ENCODE measurements around the gene APPL1. TPM values are rescaled to one million over a fixed set of nuclear protein-coding genes. Genes with fewer than 3 reads are reported as not detected.

APPL1 gene
- total and polyA plus RNA-seq, 2 of the 13 experiments (the other 11 are each of a cell fraction or from before 2014, with no cell fraction given), result 14.3 to 29.0 TPM

- no peak for TF ChIP-seq ZNF280D (CRISPR knock-in tag; IDR thresholded peaks at IDR 0.05)
- peak; percentile 87 for TF ChIP-seq POLR2AphosphoS5 (IDR thresholded peaks at IDR 0.05; ENCODE audit: low read depth, low read length)
- TF ChIP-seq KDM3A (CRISPR knock-in tag; IDR thresholded peaks at IDR 0.05; ENCODE audit: low read depth), result 0 out of 2 replicates have a peak, but pooled peaks have one; percentile 41
- TF ChIP-seq BRF2 (CRISPR knock-in tag; IDR thresholded peaks at IDR 0.05), result peak; percentile 77; the same call in 1 of the 2 replicates
- peak; percentile 38; the same call in 1 of the 2 replicates for TF ChIP-seq ZNF12 (CRISPR knock-in tag; IDR thresholded peaks at IDR 0.05)
- no peak for TF ChIP-seq SCMH1 (CRISPR knock-in tag; IDR thresholded peaks at IDR 0.05; ENCODE audit: borderline replicate concordance)
- peak; percentile 51; the same call in 1 of the 2 replicates for TF ChIP-seq ZNF598 (CRISPR knock-in tag; IDR thresholded peaks at IDR 0.05; ENCODE audit: borderline replicate concordance)
- TF ChIP-seq GMEB1 (CRISPR knock-in tag; IDR thresholded peaks at IDR 0.05; ENCODE audit: borderline replicate concordance), result peak; percentile 84
- TF ChIP-seq STAT5B (CRISPR knock-in tag; IDR thresholded peaks at IDR 0.05), result peak; percentile 44; the same call in 1 of the 2 replicates
- TF ChIP-seq ZMYM2 (CRISPR knock-in tag; IDR thresholded peaks at IDR 0.05), result 0 out of 2 replicates have a peak, but pooled peaks have one; percentile 37
- peak; percentile 63; the same call in 1 of the 2 replicates for TF ChIP-seq ZHX1 (CRISPR knock-in tag; IDR thresholded peaks at IDR 0.05; ENCODE audit: low read depth)
- peak; percentile 90; the same call in 1 of the 2 replicates for TF ChIP-seq ZNF816 (CRISPR knock-in tag; IDR thresholded peaks at IDR 0.05; ENCODE audit: borderline replicate concordance)
- TF ChIP-seq FOXO4 (CRISPR knock-in tag; conservative IDR thresholded peaks at IDR 0.05), result no peak
- peak; percentile 72 for TF ChIP-seq POGZ (CRISPR knock-in tag; IDR thresholded peaks at IDR 0.05)
- TF ChIP-seq ZNF605 (CRISPR knock-in tag; IDR thresholded peaks at IDR 0.05), result peak; percentile 92
- peak; percentile 61; the same call in 1 of the 2 replicates for TF ChIP-seq RXRB (CRISPR knock-in tag; IDR thresholded peaks at IDR 0.05; ENCODE audit: borderline replicate concordance)
- TF ChIP-seq RNF2 (conservative IDR thresholded peaks at IDR 0.05; ENCODE audit: low read depth), result peak; percentile 81
These were observed at the start of gene APPL1 (continued) for GRCh38 chr3:57227204-57227929.

All from HepG2 (cell line).